Thoracic aorta (tissue), 2 donors: ENCODE data around the gene SLC37A2. TPM values are rescaled to one million over a fixed set of nuclear protein-coding genes. Genes with fewer than 3 reads are reported as not detected.

Experiments used
- ATAC-seq: fragments of 150-250 bp; one replicate; pipeline ENCODE4 v1.8.0; 2017; ENCODE audit warnings: low read depth; ENCODE audit not compliant: insufficient number of reproducible peaks, low FRiP score
- DNase-seq: peaks from one replicate; pipeline ENCODE4 v3.0.0-alpha.2; 2020; ENCODE audit warnings: low spot score
- H3K27ac ChIP-seq, 2 donors: fragments of 200-600 bp; sonication (generic); 1 replicate in 1 of 2; 2 replicates in 1 of 2; pipeline ENCODE4 v1.5.1; 2016; ENCODE audit warnings: mild to moderate bottlenecking in 2 of 2, moderate library complexity in 2 of 2
- H3K27me3 ChIP-seq: fragments of 200-600 bp; sonication (generic); replicated peaks from 2 replicates; pipeline ENCODE4 v1.6.0; 2016; ENCODE audit warnings: mild to moderate bottlenecking; ENCODE audit not compliant: insufficient read depth
- H3K36me3 ChIP-seq: fragments of 200-600 bp; sonication (generic); one replicate; pipeline ENCODE4 v1.5.1; 2016
- H3K4me1 ChIP-seq, 2 donors: fragments of 200-600 bp; sonication (generic); 1 replicate in 1 of 2; 2 replicates in 1 of 2; pipeline versions ENCODE4 v1.5.1 to v1.6.0; 2016; ENCODE audit warnings: low read depth in 2 of 2, mild to moderate bottlenecking in 1 of 2; ENCODE audit not compliant: control insufficient read depth in 1 of 2
- H3K4me3 ChIP-seq: fragments of 200-600 bp; sonication (generic); 2 replicates; pipeline ENCODE4 v1.5.1; 2016; ENCODE audit warnings: mild to moderate bottlenecking
- H3K9me3 ChIP-seq: fragments of 200-600 bp; sonication (generic); 2 replicates; pipeline ENCODE4 v1.5.1; 2016
- total RNA-seq, 2 donors: library from RNA; depleted of rRNA; stranded (reverse); fragments of >200 nt; gene quantifications; one replicate each; pipeline versions ENCODE4 v1.1.0 to v1.2.3, GENCODE V29; 2016
- TF ChIP-seq, protein P1 (sequence below): fragments of 200-600 bp; sonication (generic); IDR thresholded peaks from one replicate; pipeline ENCODE4 v1.5.1; 2019; ENCODE audit warnings: antibody characterized with exemption

SLC37A2 gene
- total RNA-seq, 2 donors from 2014 or later: 8.9 to 11.6 TPM

GRCh38 chr11:125112208-125112604 is 49.1 kb downstream of the SLC37A2 start:
- Histone ChIP-seq H3K4me1 (peaks cover 6 to 9% of the 10 kb centered on the region in 2 donors), H3K4me3 (peak overlapping the region; percentile 92), H3K9me3 (no peaks in the 10 kb centered on the region), H3K27me3 (no peaks in the 10 kb centered on the region), H3K36me3 (no peaks in the 10 kb centered on the region), H3K27ac (peak overlapping the region in 1 of 2 donors; percentile 44)
- DNase-seq (no peak), ATAC-seq (no peak)
- TF ChIP-seq, protein P1, sequence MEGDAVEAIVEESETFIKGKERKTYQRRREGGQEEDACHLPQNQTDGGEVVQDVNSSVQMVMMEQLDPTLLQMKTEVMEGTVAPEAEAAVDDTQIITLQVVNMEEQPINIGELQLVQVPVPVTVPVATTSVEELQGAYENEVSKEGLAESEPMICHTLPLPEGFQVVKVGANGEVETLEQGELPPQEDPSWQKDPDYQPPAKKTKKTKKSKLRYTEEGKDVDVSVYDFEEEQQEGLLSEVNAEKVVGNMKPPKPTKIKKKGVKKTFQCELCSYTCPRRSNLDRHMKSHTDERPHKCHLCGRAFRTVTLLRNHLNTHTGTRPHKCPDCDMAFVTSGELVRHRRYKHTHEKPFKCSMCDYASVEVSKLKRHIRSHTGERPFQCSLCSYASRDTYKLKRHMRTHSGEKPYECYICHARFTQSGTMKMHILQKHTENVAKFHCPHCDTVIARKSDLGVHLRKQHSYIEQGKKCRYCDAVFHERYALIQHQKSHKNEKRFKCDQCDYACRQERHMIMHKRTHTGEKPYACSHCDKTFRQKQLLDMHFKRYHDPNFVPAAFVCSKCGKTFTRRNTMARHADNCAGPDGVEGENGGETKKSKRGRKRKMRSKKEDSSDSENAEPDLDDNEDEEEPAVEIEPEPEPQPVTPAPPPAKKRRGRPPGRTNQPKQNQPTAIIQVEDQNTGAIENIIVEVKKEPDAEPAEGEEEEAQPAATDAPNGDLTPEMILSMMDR: no peak

GRCh38 chr11:125114518-125114917 is 51.4 kb downstream of the SLC37A2 start:
- peaks cover 6 to 9% of the 10 kb centered on the region in 2 donors for H3K4me1 ChIP-seq
- H3K36me3 ChIP-seq: no peaks in the 10 kb centered on the region
- DNase-seq (no peak), ATAC-seq (no peak)
- no peaks in the 10 kb centered on the region for H3K9me3 ChIP-seq
- TF ChIP-seq, protein P1: no peak
- no peaks in the 10 kb centered on the region for H3K27me3 ChIP-seq
- no peak overlapping the region for H3K27ac ChIP-seq
- no peak overlapping the region for H3K4me3 ChIP-seq

DNA sequence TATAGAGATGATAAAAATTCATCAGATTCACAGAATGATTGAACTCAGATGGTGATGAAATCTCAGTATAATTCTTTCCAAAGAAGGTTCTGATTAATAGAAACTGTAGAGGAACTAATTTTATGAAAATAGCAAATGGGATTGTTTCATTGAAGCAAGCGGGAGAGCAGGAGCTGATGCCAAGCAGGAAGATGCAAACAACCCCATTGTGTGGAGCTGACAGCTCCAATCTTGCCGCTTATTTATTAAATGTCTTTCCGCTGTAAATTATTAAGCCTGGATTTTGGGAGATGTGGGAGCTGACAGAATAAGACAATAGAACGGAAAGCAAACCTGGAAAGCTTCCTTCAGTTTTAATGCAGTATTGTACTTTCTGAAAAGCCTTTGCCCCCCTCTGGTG is 54.3 kb downstream of the SLC37A2 start:
- DNase-seq (no peak), ATAC-seq (no peak)
- no peaks in the 10 kb centered on the region for H3K36me3 ChIP-seq
- no peak overlapping the region for H3K27ac ChIP-seq
- no peaks in the 10 kb centered on the region for H3K9me3 ChIP-seq
- H3K4me1 ChIP-seq: no peaks in the 10 kb centered on the region
- TF ChIP-seq, protein P1: no peak
- no peaks in the 10 kb centered on the region for H3K27me3 ChIP-seq
- no peak overlapping the region for H3K4me3 ChIP-seq

- Histone ChIP-seq H3K9me3 (no peaks in the 10 kb centered on the region), H3K36me3 (no peaks in the 10 kb centered on the region), H3K27ac (no peak overlapping the region), H3K4me1 (peaks cover 0 to 8% of the 10 kb centered on the region in 2 donors), H3K27me3 (no peaks in the 10 kb centered on the region), H3K4me3 (peak overlapping the region; percentile 33)
- TF ChIP-seq, protein P1: no peak
- DNase-seq (no peak), ATAC-seq (no peak)
Observed at GRCh38 chr11:125123194-125123946, 60.3 kb downstream of the SLC37A2 start.

DNA sequence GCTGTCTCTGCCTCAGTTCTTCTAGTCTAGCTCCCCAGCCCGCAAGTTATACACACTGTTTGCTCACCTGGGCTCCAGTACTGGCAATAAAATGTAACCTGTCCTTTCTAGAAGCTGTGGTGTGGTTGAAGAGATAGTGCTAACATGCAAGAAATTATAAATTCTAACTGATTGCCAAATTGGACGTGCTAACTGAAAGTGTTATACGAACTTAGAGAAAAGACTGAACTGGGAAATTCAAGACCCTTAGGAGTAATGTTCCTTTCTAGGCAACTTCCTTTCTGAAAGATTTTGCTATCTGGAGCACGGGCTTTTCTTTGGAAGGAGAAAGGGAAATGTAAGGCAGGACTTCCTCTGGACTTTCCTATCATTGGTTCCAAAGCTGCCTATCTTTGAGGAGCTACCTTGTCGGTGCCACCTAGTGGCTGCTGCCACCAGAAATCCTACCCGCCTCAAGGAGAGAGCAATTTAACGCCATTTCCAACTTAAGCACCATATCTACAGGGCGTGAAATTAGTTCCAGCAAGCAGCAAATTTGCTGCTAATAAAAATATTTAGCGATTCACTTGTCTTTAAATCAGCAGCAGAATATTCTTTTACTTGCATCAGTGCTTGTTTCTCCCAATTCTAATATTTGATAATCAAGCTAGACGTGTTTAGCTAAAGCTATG is 61.0 kb downstream of the SLC37A2 start:
- peaks cover 0 to 8% of the 10 kb centered on the region in 2 donors for H3K4me1 ChIP-seq
- no peaks in the 10 kb centered on the region for H3K36me3 ChIP-seq
- TF ChIP-seq, protein P1: peak; percentile 24
- H3K27me3 ChIP-seq: no peaks in the 10 kb centered on the region
- H3K4me3 ChIP-seq: peak overlapping the region; percentile 33
- H3K9me3 ChIP-seq: no peaks in the 10 kb centered on the region
- no peak overlapping the region for H3K27ac ChIP-seq
- ATAC-seq (no peak), DNase-seq (no peak)
